IMR-90 (cell line): ENCODE data around the gene RIPK4.

Experiments
- BHLHE40 ChIP-seq: fragments of 150-350 bp; IDR thresholded peaks from 2 replicates; pipeline ENCODE4 v1.6.1; 2016; ENCODE audit warnings: mild to moderate bottlenecking, low read depth, low read length
- CEBPB ChIP-seq: IDR thresholded peaks from 2 replicates; pipeline ENCODE4 v1.6.1; 2012; ENCODE audit warnings: low read depth, low read length, improper control_type of control experiment
- CHD1 ChIP-seq: IDR thresholded peaks from 2 replicates; pipeline ENCODE4 v1.6.1; 2012; ENCODE audit warnings: low read depth, low read length, improper control_type of control experiment
- FOS ChIP-seq: fragments of 150-350 bp; IDR thresholded peaks from 2 replicates; pipeline ENCODE4 v1.6.1; 2016; ENCODE audit warnings: low read depth, low read length
- MAZ ChIP-seq: IDR thresholded peaks from 2 replicates; pipeline ENCODE4 v1.6.1; 2012; ENCODE audit warnings: low read depth, mild to moderate bottlenecking, low read length, improper control_type of control experiment, moderate library complexity, borderline replicate concordance
- MXI1 ChIP-seq: IDR thresholded peaks from 2 replicates; pipeline ENCODE4 v1.6.1; 2012; ENCODE audit warnings: low read depth, mild to moderate bottlenecking, low read length, moderate library complexity, borderline replicate concordance
- NFE2L2 ChIP-seq: fragments of 150-350 bp; IDR thresholded peaks from 2 replicates; pipeline ENCODE4 v1.6.1; 2016; ENCODE audit warnings: low read depth, mild to moderate bottlenecking, low read length
- POLR2A ChIP-seq: IDR thresholded peaks from 2 replicates; pipeline ENCODE4 v1.6.1; 2012; ENCODE audit warnings: mild to moderate bottlenecking, low read depth, low read length
- RAD21 ChIP-seq: IDR thresholded peaks from 2 replicates; pipeline ENCODE4 v1.6.1; 2012; ENCODE audit warnings: low read length, improper control_type of control experiment
- RFX5 ChIP-seq: IDR thresholded peaks from 2 replicates; pipeline ENCODE4 v1.8.0; 2012; ENCODE audit warnings: low read depth, mild to moderate bottlenecking, low read length, moderate library complexity
- TF ChIP-seq, protein P1 (sequence below): conservative IDR thresholded peaks from 2 replicates; pipeline ENCODE4 v1.5.1; 2012; ENCODE audit warnings: mild to moderate bottlenecking, low read depth, low read length, improper control_type of control experiment
- TF ChIP-seq, protein P2 (sequence below): fragments of 150-350 bp; IDR thresholded peaks from 2 replicates; pipeline ENCODE4 v1.6.1; 2017; ENCODE audit warnings: mild to moderate bottlenecking, antibody characterized with exemption, low read length, low read depth

DNA sequence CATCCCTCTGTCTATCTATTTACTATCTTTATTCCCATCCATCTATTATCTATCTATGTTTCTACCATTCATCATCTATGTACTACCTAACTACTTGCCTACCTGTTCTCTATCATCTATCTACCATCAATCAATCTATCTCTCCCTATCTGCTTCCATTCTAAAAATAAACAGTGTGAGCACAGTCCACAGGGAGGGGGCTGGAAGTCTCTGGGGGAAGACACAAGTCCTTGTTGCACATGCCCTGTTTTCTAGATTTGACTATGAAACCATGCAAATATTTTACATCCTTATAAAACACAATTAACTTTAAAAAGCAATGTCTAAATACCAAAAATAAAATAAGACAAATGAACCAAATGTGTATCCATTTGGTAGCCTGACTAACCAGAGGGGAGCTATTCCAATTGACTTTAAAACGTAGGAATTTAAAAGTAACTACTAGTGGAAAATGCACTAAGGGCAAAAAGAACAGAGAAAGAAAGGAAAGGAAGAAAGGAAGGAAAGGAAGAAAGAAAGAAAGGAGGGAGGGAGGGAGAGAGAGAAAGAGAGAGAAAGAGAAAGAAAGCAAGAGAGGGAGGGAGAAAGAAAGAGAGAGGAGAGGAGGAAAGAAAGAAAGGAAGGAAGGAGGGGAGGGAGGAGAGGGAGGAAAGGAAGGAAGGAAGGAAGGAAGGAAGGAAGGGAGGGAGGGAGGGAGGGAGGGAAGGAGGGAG, 13.6 kb upstream of the RIPK4 start:
- TF ChIP-seq BHLHE40 = no peak
- TF ChIP-seq CHD1 = no peak
- TF ChIP-seq, protein P1, sequence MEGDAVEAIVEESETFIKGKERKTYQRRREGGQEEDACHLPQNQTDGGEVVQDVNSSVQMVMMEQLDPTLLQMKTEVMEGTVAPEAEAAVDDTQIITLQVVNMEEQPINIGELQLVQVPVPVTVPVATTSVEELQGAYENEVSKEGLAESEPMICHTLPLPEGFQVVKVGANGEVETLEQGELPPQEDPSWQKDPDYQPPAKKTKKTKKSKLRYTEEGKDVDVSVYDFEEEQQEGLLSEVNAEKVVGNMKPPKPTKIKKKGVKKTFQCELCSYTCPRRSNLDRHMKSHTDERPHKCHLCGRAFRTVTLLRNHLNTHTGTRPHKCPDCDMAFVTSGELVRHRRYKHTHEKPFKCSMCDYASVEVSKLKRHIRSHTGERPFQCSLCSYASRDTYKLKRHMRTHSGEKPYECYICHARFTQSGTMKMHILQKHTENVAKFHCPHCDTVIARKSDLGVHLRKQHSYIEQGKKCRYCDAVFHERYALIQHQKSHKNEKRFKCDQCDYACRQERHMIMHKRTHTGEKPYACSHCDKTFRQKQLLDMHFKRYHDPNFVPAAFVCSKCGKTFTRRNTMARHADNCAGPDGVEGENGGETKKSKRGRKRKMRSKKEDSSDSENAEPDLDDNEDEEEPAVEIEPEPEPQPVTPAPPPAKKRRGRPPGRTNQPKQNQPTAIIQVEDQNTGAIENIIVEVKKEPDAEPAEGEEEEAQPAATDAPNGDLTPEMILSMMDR = no peak
- TF ChIP-seq FOS = no peak
- TF ChIP-seq CEBPB = no peak
- no peak for TF ChIP-seq MXI1
- TF ChIP-seq POLR2A = no peak
- no peak for TF ChIP-seq RFX5
- no peak for TF ChIP-seq RAD21
- TF ChIP-seq MAZ = no peak
- TF ChIP-seq NFE2L2 = no peak
- TF ChIP-seq, protein P2, sequence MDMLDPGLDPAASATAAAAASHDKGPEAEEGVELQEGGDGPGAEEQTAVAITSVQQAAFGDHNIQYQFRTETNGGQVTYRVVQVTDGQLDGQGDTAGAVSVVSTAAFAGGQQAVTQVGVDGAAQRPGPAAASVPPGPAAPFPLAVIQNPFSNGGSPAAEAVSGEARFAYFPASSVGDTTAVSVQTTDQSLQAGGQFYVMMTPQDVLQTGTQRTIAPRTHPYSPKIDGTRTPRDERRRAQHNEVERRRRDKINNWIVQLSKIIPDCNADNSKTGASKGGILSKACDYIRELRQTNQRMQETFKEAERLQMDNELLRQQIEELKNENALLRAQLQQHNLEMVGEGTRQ = no peak
